Activated naive CD4-positive, alpha-beta T cell treated with anti-CD3 and anti-CD28 coated beads, Interleukin-2, amount 50 U/mL, for 72 hours (primary cell): ENCODE data around the gene TIMP3. TPM values are rescaled to one million over a fixed set of nuclear protein-coding genes. Genes with fewer than 3 reads are reported as not detected.

ENCODE experiments used
- ATAC-seq, 2 donors: fragments of 150-1000 bp; cut with Tn5 transposase; 2 replicates each; pipeline ENCODE4 v1.10.0; 2021; ENCODE audit warnings: mild to moderate bottlenecking in 2 of 2, moderate library complexity in 2 of 2
- DNase-seq, 2 donors: peaks; one replicate each; pipeline ENCODE4 v3.0.0; 2021 to 2022; ENCODE audit warnings: low spot score in 2 of 2
- H3K27ac Mint-ChIP-seq, 2 donors: one replicate each; pipeline ENCODE4 v1.8.0; 2022; ENCODE audit warnings: mild to moderate bottlenecking in 2 of 2, mixed read lengths in 2 of 2
- H3K36me3 Mint-ChIP-seq, 2 donors: one replicate each; pipeline ENCODE4 v1.8.0; 2022; ENCODE audit warnings: mixed read lengths in 2 of 2
- H3K9me3 Mint-ChIP-seq, 2 donors: one replicate each; pipeline ENCODE4 v1.8.0; 2022; ENCODE audit warnings: mixed read lengths in 2 of 2
- total RNA-seq, 2 donors: library from RNA; stranded (reverse); gene quantifications; one replicate each; pipeline ENCODE4 v1.2.3, GENCODE V29; 2022

The TIMP3 gene
- total RNA-seq, 2 donors from 2014 or later = not detected

GRCh38 chr22:32879550-32879949 lies 78.0 kb downstream of the TIMP3 start:
- Mint-ChIP-seq H3K27ac (no peak overlapping the region), H3K9me3 (no peaks in the 10 kb centered on the region), H3K36me3 (no peaks in the 10 kb centered on the region)
- ATAC-seq = no peak
- no peak for DNase-seq

- ATAC-seq (no peak), DNase-seq (no peak)
- H3K36me3 Mint-ChIP-seq = no peaks in the 10 kb centered on the region
- no peaks in the 10 kb centered on the region for H3K9me3 Mint-ChIP-seq
- H3K27ac Mint-ChIP-seq = no peak overlapping the region
These were observed 78.6 kb downstream of the TIMP3 start for GRCh38 chr22:32880061-32880460.

GRCh38 chr22:32880505-32880892 lies 79.0 kb downstream of the TIMP3 start:
- ATAC-seq = no peak
- peak overlapping the region in 1 of 2 donors; percentile 33 for H3K27ac Mint-ChIP-seq

GRCh38 chr22:32880893-32881596 lies 79.5 kb downstream of the TIMP3 start:
- no peaks in the 10 kb centered on the region for H3K9me3 Mint-ChIP-seq
- DNase-seq = no peak
- peak overlapping the region in 1 of 2 donors; percentile 33 for H3K27ac Mint-ChIP-seq
- H3K36me3 Mint-ChIP-seq = no peaks in the 10 kb centered on the region
- ATAC-seq = peak in 1 of 2 donors; percentile 35

More at GRCh38 chr22:32880505-32880892, 79.0 kb downstream of the TIMP3 start:
- H3K36me3 Mint-ChIP-seq = no peaks in the 10 kb centered on the region
- no peak for DNase-seq
- H3K9me3 Mint-ChIP-seq = no peaks in the 10 kb centered on the region

GRCh38 chr22:32882360-32882755 lies 80.9 kb downstream of the TIMP3 start:
- H3K9me3 Mint-ChIP-seq = no peaks in the 10 kb centered on the region
- no peak for DNase-seq
- no peak for ATAC-seq
- no peaks in the 10 kb centered on the region for H3K36me3 Mint-ChIP-seq
- peak overlapping the region in 1 of 2 donors; percentile 33 for H3K27ac Mint-ChIP-seq

GRCh38 chr22:32882774-32883530 lies 81.4 kb downstream of the TIMP3 start:
- peak overlapping the region; percentile 33 to 65 for H3K27ac Mint-ChIP-seq
- no peak for ATAC-seq
- DNase-seq = no peak
- H3K9me3 Mint-ChIP-seq = no peaks in the 10 kb centered on the region
- H3K36me3 Mint-ChIP-seq = no peaks in the 10 kb centered on the region

GRCh38 chr22:32887324-32887980 lies 85.9 kb downstream of the TIMP3 start:
- no peak for DNase-seq
- no peaks in the 10 kb centered on the region for H3K9me3 Mint-ChIP-seq

GRCh38 chr22:32888976-32889375 lies 87.5 kb downstream of the TIMP3 start:
- H3K36me3 Mint-ChIP-seq = no peaks in the 10 kb centered on the region
- H3K9me3 Mint-ChIP-seq = no peaks in the 10 kb centered on the region
- ATAC-seq = no peak
- no peak for DNase-seq
- no peak overlapping the region for H3K27ac Mint-ChIP-seq

More at GRCh38 chr22:32887324-32887980, 85.9 kb downstream of the TIMP3 start:
- no peak for ATAC-seq
- Mint-ChIP-seq H3K36me3 (no peaks in the 10 kb centered on the region), H3K27ac (no peak overlapping the region)

GRCh38 chr22:32896891-32897290 lies 95.4 kb downstream of the TIMP3 start:
- Mint-ChIP-seq H3K9me3 (no peaks in the 10 kb centered on the region), H3K27ac (no peak overlapping the region), H3K36me3 (no peaks in the 10 kb centered on the region)
- ATAC-seq (no peak), DNase-seq (no peak)

- peak; percentile 76 to 80 for ATAC-seq
- no peak for DNase-seq
- H3K36me3 Mint-ChIP-seq = no peaks in the 10 kb centered on the region
- no peak overlapping the region for H3K27ac Mint-ChIP-seq
- no peaks in the 10 kb centered on the region for H3K9me3 Mint-ChIP-seq
These were observed 95.9 kb downstream of the TIMP3 start for GRCh38 chr22:32897400-32897799.

GRCh38 chr22:32900886-32901635 lies 99.6 kb downstream of the TIMP3 start:
- Mint-ChIP-seq H3K9me3 (no peaks in the 10 kb centered on the region), H3K27ac (no peak overlapping the region), H3K36me3 (no peaks in the 10 kb centered on the region)
- DNase-seq (no peak), ATAC-seq (no peak)

- ATAC-seq (no peak), DNase-seq (no peak)
- Mint-ChIP-seq H3K9me3 (no peaks in the 10 kb centered on the region), H3K27ac (no peak overlapping the region), H3K36me3 (no peaks in the 10 kb centered on the region)
These were observed 100.4 kb downstream of the TIMP3 start for GRCh38 chr22:32901925-32902324.

GRCh38 chr22:32903507-32903906 lies 102.0 kb downstream of the TIMP3 start:
- H3K27ac Mint-ChIP-seq = no peak overlapping the region
- no peak for DNase-seq
- ATAC-seq = no peak
- no peaks in the 10 kb centered on the region for H3K36me3 Mint-ChIP-seq
- H3K9me3 Mint-ChIP-seq = no peaks in the 10 kb centered on the region

- no peak for DNase-seq
- no peak for ATAC-seq
- Mint-ChIP-seq H3K27ac (no peak overlapping the region), H3K36me3 (no peaks in the 10 kb centered on the region), H3K9me3 (no peaks in the 10 kb centered on the region)
These were observed 102.5 kb downstream of the TIMP3 start for GRCh38 chr22:32904044-32904443.

- Mint-ChIP-seq H3K36me3 (no peaks in the 10 kb centered on the region), H3K9me3 (no peaks in the 10 kb centered on the region), H3K27ac (no peak overlapping the region)
- DNase-seq (no peak), ATAC-seq (no peak)
These were observed 103.9 kb downstream of the TIMP3 start for GRCh38 chr22:32905400-32905799.

- no peak for ATAC-seq
- Mint-ChIP-seq H3K27ac (no peak overlapping the region), H3K36me3 (no peaks in the 10 kb centered on the region), H3K9me3 (no peaks in the 10 kb centered on the region)
- DNase-seq = no peak
These were observed 108.3 kb downstream of the TIMP3 start for GRCh38 chr22:32909581-32910428.
